GM19043 (cell line): Measurements from ENCODE around the gene UGGT2.
"Not testable (repeated sequence)": the region's sequence is repeated elsewhere in the genome, so short reads cannot be mapped to it uniquely, and the experiment has no call there.

Experiments
- ATAC-seq: cut with Tn5 transposase; IDR thresholded peaks from one replicate; pipeline ENCODE4 v1.9.1; 2021; ENCODE audit warnings: low read depth; ENCODE audit not compliant: unreplicated experiment

Gene UGGT2

DNA sequence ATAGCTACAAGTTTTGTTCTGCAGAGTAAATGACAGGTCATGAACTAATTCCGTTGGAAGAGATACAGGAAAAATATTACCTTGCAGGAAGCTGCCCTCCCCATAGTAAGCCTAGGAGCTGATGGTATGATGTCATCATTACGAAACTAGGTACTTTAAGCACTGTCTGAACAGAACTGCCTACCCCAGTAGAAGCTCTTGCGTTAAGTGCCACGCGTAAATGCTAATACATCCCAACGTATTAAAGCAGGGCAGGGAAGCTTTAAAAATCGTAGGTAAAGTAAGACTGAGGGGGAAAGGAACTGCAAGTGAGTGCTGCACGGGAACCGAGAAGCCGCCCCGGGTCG, 572 bp downstream of the UGGT2 start:
- peak; percentile 50 for ATAC-seq

DNA sequence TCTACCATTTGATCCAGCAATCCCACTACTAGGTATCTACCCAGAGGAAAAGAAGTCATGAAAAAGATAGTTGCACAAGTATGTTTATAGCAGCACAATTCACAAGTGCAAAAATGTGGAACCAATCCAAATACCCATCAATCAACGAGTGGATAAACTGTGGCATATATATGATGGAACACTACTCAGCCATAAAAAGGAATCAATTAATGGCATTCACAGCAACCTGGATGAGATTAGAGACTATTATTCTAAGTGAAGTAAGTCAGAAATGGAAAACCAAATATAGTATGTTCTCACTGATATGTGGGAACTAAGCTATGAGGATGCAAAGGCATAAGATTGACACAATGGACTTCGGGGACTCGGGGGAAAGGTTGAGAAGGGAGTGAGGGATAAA, 1.3 kb downstream of the UGGT2 start:
- not testable (repeated sequence) for ATAC-seq

DNA sequence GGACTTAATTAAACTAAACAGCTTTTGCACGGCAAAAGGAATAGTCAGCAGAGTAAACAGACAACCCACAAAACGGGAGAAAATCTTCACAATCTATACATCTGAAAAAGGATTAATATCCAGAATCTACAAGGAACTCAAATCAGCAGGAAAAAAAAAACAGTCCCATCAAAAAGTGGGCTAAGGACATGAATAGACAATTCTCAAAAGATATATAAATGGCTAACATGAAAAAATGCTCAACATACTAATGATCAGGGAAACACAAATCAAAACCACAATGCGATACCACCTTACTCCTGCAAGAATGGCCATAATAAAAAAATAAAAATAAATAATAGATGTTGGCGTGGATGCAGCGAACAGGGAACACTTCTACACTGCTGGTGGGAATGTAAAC, 1.7 kb downstream of the UGGT2 start:
- ATAC-seq, result not testable (repeated sequence)

DNA sequence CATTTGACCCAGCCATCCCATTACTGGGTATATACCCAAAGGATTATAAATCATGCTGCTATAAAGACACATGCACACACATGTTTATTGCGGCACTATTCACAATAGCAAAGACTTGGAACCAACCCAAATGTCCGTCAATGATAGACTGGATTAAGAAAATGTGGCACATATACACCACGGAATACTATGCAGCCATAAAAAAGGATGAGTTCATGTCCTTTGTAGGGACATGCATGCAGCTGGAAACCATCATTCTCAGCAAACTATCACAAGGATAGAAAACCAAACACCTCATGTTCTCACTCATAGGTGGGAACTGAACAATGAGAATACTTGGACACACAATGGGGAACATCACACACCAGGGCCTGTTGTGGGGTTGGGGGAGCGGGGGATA, 2.2 kb downstream of the UGGT2 start:
- ATAC-seq, result not testable (repeated sequence)

DNA sequence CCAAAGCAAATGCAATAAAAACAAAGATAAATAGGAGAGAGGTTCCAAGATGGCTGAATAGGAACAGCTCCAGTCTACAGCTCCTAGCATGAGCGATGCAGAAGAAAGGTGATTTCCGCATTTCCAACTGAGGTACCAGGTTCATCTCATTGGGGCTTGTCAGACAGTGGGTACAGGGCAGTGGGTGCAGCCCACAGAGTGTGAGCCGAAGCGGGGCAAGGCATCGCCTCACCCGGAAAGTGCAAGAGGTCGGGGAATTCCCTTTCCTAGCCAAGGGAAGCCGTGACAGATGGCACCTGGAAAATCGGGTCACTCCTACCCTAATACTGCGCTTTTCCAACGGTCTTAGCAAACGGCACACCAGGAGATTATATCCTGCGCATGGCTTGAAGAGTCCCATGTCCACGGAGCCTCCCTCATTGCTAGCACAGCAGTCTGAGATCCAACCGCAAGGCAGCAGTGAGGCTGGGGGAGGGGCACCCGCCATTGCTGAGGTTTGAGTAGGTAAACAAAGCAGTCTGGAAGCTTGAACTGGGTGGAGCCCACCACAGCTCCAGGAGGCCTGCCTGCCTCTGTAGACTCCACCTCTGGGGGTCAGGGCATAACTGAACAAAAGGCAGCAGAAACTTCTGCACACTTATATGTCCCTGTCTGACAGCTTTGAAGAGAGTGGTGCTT, 6.6 kb downstream of the UGGT2 start:
- not testable (repeated sequence) for ATAC-seq

DNA sequence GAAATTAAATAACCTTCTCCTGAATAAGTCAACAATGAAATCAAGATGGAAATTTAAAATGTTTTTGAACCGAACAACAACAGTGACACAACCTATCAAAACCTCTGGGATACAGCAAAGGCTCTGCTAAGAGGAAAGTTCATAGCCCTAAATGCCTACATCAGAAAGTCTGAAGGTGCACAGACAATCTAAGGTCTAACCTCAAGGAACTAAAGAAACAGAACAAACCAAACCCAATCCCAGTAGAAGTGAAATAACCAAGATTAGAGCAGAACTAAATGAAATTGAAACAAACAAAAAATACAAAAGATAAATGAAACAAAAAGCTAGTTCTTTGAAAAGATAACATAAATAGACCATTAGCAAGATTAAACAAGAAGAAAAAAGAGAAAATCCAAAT, 9.0 kb downstream of the UGGT2 start:
- ATAC-seq, result no peak

DNA sequence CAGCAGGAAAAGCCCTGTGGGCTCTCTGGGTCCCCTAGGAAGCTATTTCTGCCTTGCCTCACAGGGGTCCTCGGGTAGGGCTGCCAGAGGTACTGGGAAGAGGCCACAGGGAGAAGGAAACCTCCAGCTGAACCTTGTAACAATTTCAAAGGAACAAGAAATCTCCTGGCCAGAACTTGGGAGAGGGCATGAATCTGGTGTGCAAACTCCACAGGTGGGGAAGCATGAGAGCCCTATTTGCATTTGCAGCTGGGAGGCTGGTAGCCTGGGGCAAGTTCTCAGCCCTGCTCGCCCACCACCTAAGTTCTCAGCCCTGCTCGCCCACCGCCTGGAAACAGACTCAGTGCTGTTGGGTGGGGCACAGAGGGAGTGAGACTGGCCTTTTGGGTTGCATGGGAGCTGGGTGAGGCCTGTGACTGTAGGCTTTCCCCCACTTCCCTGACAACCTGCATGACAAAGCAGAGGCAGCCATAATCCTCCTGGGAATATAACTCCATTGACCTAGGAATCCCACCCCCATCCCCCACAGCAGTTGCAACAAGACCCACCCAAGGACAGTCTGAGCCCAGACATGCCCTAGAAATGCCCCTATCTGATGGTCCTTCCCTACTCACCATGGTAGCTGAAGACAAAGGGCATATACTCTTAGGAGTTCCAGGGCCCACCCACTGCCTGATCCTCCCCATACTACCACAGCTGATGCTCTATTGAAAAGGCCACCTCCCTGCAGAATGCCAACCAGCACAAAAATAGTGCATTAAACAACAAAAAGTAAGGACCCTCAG, 11.7 kb downstream of the UGGT2 start:
- ATAC-seq, result no peak

DNA sequence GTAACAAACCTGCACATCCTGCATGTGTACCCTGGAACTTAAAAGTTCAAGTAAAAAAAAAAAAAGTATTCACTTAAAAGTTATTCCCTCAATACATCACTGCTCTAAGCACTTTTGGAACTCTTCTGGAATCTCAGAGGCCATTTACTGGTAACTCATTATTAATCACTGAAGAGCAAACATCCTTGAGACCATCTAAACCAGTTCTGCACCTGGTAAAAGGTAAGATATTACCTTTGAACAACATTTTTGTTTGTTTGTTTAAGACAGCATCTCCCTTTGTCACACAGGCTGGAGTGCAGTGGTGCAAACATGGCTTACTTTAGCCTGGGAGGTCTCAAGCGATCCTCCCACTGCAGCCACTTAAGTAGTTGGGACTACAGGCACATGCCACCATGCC, 16.7 kb downstream of the UGGT2 start:
- no peak for ATAC-seq

DNA sequence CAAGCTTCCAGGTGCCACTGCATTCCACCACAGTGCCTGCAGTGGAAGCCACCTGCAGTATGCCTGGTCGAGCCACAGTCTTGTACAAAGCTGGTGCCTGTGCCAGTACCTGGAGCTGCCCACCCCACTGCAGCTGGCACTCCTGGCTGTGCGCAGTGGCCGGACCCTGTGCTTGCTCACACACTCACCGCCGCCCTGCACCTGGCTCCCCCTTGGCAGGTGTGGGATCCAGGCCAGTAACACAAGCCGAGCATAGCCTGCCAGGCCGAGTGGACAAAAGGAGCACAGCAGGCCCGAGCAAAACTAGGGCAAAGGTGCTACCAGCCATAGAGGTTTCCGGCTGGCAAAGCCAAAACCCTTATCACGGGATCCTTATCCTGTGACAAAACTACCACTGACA, 18.5 kb downstream of the UGGT2 start:
- ATAC-seq, result no peak

DNA sequence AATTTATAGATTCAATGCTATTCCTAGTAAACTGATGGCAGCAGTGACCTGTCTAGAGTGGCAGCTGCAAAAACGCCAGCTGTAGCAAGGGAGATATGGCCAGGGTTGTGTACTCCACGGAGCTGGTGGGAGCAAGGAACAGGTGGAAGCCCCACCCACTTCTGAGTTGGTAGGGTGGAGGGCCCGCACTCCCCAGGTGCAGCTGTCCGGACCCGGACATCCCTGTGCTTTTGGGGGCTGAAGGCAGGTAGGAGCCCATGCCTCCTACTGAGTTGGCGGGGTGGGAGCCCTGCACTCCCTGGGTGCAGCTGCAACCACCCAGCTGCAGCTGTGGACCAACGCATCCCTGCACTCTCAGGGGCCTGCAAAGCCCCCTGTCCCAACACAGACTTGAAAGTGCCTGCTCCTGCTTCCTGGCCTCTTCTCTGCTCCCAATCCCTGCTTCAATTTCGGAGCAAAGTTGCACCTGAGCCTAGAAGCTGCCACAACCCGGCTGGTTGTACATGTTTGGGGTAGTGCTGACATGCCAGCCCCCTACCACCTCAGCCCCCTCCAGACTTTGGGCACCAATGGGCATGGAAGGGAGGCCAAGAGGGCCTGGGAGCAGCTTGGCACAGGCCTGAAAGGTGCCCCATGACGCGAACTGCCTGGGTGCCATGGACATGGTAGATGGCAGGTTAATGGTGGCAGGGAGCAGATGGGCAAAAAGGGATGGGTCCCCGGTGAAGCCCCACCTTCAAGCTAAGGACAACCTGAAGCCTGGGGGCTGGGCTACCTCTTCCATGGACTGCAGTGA, 19.8 kb downstream of the UGGT2 start:
- ATAC-seq, result no peak

DNA sequence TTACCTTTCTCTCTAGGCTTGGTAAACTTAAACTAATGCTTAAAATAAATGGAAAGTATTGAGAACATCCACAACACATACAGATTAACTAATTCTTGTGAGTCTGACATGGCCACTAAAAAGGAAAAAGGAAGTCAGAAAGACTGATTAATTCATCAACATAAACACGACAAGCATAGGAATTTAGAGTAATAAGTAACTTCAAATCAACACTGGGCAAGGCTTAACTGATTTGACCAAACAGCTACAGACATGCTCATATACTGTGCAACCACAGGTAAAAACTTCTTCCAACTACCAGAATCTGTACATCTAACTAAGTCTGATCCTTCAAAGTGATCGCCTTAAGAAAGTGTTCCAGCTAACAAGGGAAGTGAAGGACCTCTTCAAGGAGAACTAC, 20.5 kb downstream of the UGGT2 start:
- no peak for ATAC-seq

DNA sequence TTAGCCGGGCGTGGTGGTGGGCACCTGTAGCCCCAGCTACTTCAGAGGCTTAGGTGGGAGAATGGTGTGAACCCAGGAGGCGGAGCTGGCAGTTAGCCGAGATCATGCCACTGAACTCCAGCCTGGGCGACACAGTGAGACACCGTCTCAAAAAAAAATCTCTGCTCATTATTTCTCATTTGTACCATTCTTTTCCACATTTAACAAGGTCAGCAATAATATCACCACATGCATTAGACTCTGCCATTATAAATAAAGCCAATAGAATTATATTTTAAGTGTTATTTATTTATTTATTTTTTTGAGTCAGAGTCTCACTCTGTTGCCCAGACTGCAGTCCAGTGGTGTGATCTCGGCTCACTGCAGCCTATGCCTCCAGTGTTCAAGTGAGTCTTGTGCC, 24.2 kb downstream of the UGGT2 start:
- ATAC-seq, result no peak

DNA sequence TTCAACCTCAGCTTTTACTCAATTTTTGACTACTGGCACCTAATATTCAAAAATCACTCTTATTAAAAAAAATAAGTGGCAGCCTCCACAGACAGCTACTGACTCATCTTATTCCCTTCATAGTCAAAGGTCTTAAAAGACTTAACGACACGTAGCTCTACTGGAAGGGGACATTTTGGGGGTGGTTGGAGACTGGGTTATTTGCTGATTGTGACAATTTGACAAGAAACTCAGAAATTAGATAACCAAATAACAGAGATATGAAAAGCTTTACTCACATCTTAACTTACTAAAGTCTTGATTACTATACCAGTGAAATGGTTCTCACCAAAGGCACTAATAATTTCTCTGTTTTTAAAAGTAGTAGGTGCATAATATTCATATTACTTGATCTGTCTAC, 25.7 kb downstream of the UGGT2 start:
- no peak for ATAC-seq

DNA sequence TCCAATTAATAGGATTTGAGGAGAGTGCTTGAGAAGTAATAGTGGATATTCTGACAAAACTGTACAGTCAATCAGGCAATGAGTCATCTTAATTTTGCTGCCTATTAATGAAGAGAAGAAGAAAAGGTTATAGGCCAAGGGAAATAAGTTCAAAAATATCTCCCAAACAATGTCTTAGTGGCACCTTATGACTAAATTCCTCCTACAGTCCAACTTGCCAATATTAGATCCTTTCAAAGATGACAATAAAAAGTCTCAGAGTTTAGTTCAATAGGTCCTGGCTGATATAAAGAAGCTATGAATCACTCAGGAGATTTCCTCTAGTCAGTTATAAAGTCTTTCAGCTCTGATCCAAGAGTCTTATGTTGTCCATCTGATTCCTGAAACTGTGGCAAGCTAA, 27.9 kb downstream of the UGGT2 start:
- no peak for ATAC-seq

DNA sequence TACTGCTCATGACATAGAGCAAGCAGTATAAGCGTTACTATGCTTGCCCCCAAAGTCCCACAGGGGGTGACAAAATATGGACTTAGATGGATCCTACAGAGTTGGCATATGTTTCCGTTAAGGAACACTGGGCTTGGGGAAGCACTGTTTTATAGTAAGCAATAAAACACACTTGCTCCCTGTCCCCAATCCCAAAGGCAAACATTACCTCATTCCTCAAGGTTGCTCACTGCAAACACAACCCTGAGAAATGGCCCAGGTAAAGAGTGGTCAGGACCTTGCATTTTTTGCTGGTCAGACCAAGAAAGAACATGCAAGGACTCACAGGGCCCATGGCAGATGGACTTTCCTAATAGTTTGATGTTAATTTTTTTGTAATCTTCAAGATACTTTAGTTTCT, 32.3 kb downstream of the UGGT2 start:
- no peak for ATAC-seq

DNA sequence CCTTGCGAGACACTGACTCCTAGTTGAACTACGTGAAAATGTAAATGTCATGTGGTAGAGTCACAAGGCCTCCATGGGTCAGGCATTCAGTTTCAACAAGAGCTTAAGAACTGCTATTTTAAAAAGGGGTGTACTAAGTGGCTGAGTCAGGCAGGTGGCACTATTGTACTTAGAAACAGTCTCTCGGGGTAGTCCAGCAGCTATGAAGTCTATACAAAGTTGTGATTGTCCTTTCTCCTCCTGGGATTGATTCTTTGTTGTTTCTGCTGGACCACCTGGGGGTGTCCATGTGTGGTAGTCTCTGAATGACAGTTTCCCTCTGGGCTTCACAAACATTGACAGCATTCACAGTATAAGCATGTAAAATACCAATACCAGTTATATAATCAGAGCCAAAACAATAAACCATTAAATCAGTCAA, 33.0 kb downstream of the UGGT2 start:
- peak; percentile 88 for ATAC-seq

DNA sequence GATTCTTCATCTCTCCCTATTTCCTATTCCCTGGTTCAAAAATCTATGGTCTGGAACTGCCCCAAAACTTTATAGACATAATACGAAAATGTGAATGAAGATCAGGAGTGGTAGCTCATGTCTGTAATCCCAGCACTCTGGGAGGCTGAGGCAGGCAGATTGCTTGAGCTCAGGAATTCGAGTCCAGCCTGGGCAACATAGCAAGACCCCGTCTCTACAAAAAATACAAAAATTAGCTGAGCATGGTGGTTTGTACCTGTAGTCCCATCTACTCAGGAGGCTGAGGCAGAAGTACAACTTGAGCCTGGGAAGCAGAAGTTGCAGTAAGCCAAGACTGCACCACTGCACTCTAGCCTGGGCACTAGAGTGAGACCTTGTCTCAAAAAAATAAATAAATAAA, 35.1 kb downstream of the UGGT2 start:
- ATAC-seq, result no peak

DNA sequence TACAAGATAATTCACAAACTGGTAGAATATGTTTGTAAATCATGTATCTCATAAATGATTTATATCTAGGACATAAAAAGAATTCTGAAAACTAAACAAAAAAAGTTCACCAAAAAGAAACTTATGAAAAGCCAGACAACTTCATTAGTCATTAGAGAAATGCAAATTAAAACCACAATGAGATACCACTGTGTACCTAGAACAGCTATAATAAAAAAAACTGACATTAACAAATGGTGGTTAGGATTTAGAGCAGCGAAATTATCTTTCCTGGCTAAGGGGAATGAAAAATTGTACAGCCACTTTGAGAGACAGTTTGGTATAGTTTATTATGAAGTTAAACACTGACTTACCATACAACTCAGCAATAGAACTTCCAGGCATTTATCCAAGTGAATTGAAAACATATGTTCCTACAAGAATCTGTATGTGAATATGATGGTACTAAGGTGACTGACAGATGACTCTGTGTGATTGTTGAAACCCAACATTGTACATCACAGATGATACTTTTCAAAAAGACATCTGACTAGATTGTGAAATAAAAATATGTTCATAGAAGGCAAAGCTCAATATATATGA, 41.8 kb downstream of the UGGT2 start:
- ATAC-seq, result no peak

DNA sequence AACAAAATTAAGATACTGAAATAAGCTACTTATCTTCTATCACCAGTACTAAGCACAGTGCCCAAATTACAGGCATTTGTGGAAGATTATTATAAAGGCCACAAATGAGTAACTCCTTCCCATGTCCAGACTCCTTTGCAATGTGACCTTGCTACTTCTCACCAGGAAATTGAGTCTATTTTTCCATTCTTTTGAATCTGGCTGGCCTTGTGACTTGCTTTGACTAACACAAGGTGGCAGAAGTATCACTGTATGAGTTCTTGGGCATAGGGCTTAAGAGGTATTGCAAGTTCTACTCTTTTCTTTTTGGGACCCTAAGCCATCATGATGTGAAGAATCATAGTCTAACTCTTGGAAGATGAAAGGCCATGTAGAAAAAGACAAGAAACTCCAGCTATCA, 49.9 kb downstream of the UGGT2 start:
- no peak for ATAC-seq

DNA sequence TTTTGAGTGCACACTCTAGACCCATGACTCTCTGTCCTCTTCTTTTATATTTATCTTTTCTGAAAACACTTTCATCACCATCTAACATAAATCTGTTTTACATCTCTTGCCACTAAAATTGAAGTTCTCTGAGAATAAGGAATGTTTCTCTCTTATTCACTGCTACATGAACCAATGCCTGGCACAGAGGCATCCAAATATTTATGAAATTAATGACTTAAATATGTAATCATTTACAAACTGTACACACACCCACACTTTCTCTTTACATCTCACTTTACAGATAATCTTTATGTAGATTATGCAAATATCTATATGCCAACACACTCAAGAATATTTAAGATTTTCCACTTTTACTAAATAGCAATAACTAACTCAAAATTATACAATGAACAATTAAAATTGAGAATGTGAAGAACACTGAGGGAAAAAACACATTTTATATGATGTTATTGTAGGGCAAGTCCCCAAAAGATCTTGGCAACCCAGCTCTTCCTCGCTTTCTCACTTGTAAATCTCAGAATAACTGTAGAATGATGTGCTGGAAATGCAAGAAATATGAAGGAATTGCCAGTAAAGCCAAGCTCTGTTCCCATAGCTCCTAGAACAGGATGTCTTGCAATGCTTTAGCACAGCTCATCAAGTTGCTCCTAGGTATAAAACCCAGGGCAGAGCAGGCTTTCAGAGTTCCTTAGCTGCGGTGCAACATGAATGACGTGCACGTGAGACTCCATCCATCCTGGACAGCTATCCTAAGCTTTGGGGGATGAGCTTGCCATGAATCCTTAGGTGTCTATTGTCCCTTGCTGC, 50.7 kb downstream of the UGGT2 start:
- ATAC-seq, result no peak
